ENCODE measurements around the gene BCAP31.

DNA sequence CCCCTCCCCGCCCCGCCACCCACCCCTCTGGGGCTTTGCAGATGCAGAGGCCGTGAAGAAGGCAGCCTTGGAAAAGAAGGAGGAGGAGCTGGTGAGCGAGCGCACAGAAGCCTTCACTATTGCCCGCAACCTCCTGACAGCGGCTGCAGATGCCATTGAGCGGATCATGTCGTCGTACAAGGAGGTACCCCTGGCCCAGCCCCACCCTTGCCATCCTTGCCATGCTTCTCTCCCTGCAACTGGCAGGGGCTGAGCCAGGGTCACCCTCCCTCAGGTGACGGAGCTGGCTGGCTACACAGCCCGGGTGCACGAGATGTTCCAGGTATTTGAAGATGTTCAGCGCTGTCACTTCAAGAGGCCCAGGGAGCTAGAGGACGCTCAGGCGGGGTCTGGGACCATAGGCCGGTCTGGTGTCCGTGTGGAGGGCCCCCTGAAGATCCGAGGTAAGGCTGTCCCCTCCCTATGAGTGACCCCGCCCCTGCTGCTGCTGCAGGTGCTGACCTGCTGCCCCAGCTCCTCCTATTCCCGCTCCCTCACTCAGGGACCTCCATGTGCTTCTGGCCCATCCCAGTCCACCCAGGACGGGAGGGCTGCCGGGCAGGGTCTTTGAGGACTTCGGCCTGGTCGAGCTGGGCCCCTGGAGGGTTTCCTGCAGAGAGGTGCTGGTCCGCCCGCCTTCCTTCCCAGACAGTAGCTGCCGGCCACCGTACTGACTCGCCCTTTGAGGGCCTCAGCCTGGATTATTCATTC, 12.1 kb upstream of the BCAP31 start:
- no peak for TF ChIP-seq EP300 (IDR thresholded peaks at IDR 0.05)
- TF ChIP-seq, protein P1, sequence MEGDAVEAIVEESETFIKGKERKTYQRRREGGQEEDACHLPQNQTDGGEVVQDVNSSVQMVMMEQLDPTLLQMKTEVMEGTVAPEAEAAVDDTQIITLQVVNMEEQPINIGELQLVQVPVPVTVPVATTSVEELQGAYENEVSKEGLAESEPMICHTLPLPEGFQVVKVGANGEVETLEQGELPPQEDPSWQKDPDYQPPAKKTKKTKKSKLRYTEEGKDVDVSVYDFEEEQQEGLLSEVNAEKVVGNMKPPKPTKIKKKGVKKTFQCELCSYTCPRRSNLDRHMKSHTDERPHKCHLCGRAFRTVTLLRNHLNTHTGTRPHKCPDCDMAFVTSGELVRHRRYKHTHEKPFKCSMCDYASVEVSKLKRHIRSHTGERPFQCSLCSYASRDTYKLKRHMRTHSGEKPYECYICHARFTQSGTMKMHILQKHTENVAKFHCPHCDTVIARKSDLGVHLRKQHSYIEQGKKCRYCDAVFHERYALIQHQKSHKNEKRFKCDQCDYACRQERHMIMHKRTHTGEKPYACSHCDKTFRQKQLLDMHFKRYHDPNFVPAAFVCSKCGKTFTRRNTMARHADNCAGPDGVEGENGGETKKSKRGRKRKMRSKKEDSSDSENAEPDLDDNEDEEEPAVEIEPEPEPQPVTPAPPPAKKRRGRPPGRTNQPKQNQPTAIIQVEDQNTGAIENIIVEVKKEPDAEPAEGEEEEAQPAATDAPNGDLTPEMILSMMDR (IDR thresholded peaks at IDR 0.05) = no peak
- TF ChIP-seq POLR2A (IDR thresholded peaks at IDR 0.05) = no peak

Measured in tibial nerve (tissue), 4 donors.